VCaP (cell line): Measurements from ENCODE around the gene SETD6.

Experiments used
- H3K27ac ChIP-seq: fragments of 450-650 bp; 2 replicates; pipeline ENCODE4 v1.5.1; 2017
- CTCF ChIP-seq: fragments of 450-650 bp; conservative IDR thresholded peaks from 2 replicates; pipeline ENCODE4 v1.5.1; 2017; ENCODE audit warnings: mild to moderate bottlenecking, moderate library complexity

The SETD6 gene

GRCh38 chr16:58474296-58474695 lies 41.0 kb upstream of the SETD6 start:
- no peak for TF ChIP-seq CTCF
- no peak overlapping the region for H3K27ac ChIP-seq

- TF ChIP-seq CTCF, result no peak
- H3K27ac ChIP-seq, result no peak overlapping the region
These were observed 40.2 kb upstream of the SETD6 start for GRCh38 chr16:58475091-58475619.

- TF ChIP-seq CTCF, result no peak
- H3K27ac ChIP-seq, result no peak overlapping the region
These were observed 38.5 kb upstream of the SETD6 start for GRCh38 chr16:58476791-58477190.

- H3K27ac ChIP-seq, result no peak overlapping the region
- TF ChIP-seq CTCF, result no peak
These were observed 36.9 kb upstream of the SETD6 start for GRCh38 chr16:58478427-58478826.

GRCh38 chr16:58481226-58481869 lies 34.0 kb upstream of the SETD6 start:
- no peak overlapping the region for H3K27ac ChIP-seq
- TF ChIP-seq CTCF, result no peak

GRCh38 chr16:58481931-58482330 lies 33.4 kb upstream of the SETD6 start:
- TF ChIP-seq CTCF, result no peak
- H3K27ac ChIP-seq, result no peak overlapping the region

- TF ChIP-seq CTCF, result no peak
- H3K27ac ChIP-seq, result no peak overlapping the region
These were observed 30.0 kb upstream of the SETD6 start for GRCh38 chr16:58485184-58485887.
